Measurements from ENCODE around the gene DUSP5.

DUSP5 gene

DNA sequence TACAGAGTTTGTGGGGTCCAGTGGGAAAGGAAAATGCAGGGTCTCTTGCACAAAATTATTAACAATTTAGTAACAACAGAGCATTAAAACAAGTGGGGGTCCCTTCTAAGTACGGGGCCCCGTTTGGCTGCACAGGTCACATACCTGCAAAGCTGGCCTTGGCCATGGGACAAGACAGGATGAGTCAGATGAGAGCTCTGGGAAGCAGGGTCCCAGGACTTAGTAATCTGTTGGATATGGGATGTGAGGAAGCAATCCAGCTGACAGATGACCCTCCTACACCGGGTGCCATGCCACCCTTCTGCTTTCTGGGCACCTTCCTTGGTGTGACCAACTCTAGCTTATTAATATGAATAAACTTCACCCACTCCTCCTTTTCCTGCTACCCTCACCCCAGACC lies 3.2 kb upstream of the DUSP5 start:
- ChIA-PET POLR2A (no interaction called here), CTCF (interaction anchor here (0.6 to 4.7 kb wide), 8 partner anchors 8 to 184 kb away, joined by 3 to 25 read pairs (median 4); no protein-coding TSS in a partner anchor)
- DNase-seq (ENCODE audit: extremely low spot score): no peak
- TF ChIP-seq, protein P1, sequence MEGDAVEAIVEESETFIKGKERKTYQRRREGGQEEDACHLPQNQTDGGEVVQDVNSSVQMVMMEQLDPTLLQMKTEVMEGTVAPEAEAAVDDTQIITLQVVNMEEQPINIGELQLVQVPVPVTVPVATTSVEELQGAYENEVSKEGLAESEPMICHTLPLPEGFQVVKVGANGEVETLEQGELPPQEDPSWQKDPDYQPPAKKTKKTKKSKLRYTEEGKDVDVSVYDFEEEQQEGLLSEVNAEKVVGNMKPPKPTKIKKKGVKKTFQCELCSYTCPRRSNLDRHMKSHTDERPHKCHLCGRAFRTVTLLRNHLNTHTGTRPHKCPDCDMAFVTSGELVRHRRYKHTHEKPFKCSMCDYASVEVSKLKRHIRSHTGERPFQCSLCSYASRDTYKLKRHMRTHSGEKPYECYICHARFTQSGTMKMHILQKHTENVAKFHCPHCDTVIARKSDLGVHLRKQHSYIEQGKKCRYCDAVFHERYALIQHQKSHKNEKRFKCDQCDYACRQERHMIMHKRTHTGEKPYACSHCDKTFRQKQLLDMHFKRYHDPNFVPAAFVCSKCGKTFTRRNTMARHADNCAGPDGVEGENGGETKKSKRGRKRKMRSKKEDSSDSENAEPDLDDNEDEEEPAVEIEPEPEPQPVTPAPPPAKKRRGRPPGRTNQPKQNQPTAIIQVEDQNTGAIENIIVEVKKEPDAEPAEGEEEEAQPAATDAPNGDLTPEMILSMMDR (IDR thresholded peaks at IDR 0.05; ENCODE audit: control extremely low read depth, extremely low read depth, low read depth, missing control alignments): no peak

DNA sequence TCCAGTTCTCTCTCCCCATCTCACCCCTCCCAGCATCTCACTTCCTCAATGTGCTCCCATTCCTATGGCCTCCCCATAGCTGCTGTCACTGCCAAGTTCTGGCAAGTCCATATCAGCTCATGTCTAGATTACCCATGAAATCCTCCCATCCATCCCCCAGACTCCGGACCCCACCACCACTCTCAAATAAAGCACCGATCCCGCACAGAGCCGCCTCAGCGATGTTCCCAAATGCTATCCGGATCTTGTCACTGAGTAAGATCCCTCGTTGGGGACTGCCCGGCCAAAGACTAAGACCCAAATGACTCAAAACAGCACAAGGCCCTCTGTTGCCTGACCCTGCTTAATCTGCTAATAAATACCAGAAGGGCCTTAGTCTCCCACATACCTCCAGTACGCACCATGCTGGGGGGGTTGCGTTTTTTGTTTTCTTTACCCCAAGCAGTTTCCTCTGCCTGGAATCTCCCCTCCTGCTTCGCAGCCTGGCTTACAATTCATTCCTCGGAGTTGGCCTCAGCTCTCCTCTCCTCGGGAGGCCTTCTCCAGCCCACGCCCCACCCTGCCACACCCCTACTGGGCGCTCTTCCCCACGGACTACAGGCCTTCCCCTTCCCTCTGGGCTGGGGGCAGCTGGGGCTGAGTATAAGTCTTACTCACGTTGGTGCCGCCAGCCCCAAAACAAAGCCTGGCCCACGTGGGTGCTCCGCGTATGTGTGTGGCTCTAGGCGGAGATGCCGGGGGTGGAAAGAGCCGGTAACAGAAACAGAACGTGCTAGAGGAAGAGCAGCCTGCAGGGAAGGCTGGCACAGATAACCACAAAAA lies 1.8 kb upstream of the DUSP5 start:
- CTCF ChIA-PET: interaction anchor here (1.0 to 4.7 kb wide), 5 partner anchors 11 to 189 kb away, joined by 3 to 25 read pairs (median 4); no protein-coding TSS in a partner anchor
- TF ChIP-seq, protein P1 (IDR thresholded peaks at IDR 0.05; ENCODE audit: control extremely low read depth, extremely low read depth, low read depth, missing control alignments): no peak
- peak; percentile 56 for DNase-seq (ENCODE audit: extremely low spot score)
- POLR2A ChIA-PET: interaction anchor here (0.6 kb wide), 1 partner anchor 135 kb away, joined by 3 read pairs; no protein-coding TSS in a partner anchor

DNA sequence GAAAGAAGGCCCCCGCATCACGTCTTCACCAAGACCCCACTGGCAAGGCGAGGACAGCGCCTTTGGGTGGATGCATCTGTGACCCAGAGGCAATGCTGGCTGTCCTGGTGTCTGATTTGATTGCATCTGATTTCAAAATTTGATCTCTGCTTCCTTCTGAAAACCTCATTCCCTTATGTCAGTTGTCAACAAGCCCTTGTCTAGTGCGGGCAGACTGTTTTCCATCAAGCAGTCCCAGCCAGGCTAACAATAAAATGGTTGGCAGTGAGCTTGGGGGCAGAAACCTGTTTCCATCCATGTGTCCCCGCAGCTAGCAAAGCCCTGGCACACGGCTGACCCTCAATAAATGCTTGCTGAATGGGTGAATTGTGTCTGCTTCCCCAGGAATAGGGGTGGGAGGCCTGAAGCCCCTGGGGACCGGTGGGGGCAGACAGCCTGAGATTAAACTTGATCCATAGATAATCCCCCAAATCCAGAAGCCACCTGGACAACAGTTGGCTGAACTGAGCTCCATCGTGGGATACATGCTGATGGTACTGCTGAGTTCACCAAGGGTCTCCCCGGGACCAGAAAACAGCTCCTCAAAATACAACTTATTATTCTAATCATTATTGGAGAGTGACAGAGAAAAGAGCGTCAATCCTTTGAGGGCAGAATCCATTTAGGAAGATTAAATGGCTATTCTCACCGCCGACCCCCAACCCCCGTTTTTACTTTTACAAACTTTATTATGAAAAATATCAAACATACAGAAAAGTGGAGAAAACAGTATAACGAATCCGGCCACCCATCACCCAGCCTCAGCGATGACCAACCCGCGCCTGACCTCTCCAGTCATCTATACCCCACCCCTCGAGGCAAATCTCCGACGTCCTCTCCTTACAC lies 912 bp upstream of the DUSP5 start:
- no peak for DNase-seq (ENCODE audit: extremely low spot score)
- ChIA-PET POLR2A (interaction anchor here (1.1 kb wide), 1 partner anchor 82 kb away, joined by 3 read pairs; no protein-coding TSS in a partner anchor), CTCF (interaction anchor here (0.7 to 1.4 kb wide), 4 partner anchors 10 to 358 kb away, joined by 3 to 6 read pairs (median 4); no protein-coding TSS in a partner anchor)
- TF ChIP-seq, protein P1 (IDR thresholded peaks at IDR 0.05; ENCODE audit: control extremely low read depth, extremely low read depth, low read depth, missing control alignments): no peak

DNA sequence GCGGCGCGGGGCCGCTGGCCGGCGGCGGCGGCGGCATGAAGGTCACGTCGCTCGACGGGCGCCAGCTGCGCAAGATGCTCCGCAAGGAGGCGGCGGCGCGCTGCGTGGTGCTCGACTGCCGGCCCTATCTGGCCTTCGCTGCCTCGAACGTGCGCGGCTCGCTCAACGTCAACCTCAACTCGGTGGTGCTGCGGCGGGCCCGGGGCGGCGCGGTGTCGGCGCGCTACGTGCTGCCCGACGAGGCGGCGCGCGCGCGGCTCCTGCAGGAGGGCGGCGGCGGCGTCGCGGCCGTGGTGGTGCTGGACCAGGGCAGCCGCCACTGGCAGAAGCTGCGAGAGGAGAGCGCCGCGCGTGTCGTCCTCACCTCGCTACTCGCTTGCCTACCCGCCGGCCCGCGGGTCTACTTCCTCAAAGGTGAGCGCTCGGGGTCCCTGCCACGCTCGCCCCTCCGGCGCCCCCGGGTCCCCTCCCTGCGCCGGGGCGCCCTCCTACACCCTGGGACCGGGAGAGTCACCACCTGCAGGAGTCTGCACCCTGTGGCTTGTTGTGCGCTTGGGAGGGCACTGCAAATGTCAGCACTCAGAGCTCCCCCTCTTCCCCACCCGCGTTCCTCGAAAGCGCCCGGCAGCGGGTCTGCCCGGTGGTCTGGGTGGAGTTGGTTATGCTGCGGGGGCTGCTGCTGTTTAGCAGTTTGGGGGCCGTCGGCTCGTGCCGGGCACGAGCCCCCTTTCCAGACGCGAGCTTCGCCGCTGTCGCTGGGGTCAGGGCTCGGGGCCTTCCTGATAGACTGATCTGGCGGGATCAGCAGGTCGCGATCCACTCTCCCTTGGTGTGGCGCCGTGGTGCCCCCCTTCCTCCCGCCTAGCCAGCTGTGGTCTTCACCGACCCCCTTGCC lies 627 bp downstream of the DUSP5 start:
- ChIA-PET POLR2A (interaction anchor here (0.6 to 1.8 kb wide), 7 partner anchors 9 to 162 kb away, joined by 3 to 6 read pairs (median 4); no protein-coding TSS in a partner anchor), CTCF (interaction anchor here (0.7 to 4.3 kb wide), 13 partner anchors 13 to 193 kb away, joined by 3 to 37 read pairs (median 4); partner anchors contain the start of gene SMNDC1)
- TF ChIP-seq, protein P1 (IDR thresholded peaks at IDR 0.05; ENCODE audit: control extremely low read depth, extremely low read depth, low read depth, missing control alignments): peak; percentile 25
- no peak for DNase-seq (ENCODE audit: extremely low spot score)

DNA sequence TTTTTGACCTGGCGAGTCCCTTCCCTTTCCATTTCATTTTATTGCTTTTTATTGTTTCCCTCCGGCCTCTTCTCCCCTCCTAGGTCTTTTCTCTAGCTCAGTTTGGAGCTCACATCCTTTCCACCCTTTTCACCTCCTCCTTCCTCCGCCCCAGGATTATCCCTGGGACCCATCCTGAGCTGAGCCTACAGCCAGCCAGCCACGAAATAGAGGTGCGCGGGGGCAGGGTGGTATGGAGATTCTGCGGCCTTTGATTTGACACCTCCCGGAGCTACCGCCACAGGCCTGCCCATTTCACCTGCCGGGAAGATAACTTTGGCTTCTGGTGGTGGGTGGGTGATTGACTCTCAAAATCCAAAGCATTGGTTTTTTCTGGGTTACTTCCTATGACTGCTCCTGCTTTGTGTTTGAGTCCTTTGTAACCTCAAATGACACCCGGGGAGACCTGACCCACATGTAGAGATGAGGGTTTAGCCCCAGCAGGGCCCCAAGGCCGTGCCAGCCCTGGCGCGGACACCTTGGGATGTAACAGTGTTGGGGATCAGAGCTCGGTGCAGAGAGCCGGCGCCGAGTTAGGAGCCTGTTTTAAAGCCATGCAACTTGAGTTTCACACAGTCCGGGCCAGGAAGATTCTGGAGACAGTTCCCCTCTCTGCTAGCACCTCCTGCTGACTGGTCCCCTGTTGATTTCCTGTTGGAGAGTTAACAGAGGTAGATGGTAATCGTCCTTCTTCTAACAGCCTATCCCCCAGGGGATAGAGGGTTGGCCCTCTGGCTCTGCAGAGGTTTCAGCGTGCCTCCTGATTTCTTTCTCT lies 1.5 kb downstream of the DUSP5 start:
- CTCF ChIA-PET: interaction anchor here (0.7 to 4.3 kb wide), 13 partner anchors 13 to 194 kb away, joined by 3 to 37 read pairs (median 4); partner anchors contain the start of gene SMNDC1

More for the DNA sequence above, 1.5 kb downstream of the DUSP5 start:
- peak; percentile 48 for DNase-seq (ENCODE audit: extremely low spot score)
- TF ChIP-seq, protein P1 (IDR thresholded peaks at IDR 0.05; ENCODE audit: control extremely low read depth, extremely low read depth, low read depth, missing control alignments): peak; percentile 38
- POLR2A ChIA-PET: interaction anchor here (0.6 to 1.8 kb wide), 10 partner anchors 8 to 194 kb away, joined by 3 to 6 read pairs (median 4); partner anchors contain the start of gene SMNDC1
